CD14-positive monocyte (primary cell): ENCODE measurements around the gene KCNH5. TPM values are rescaled to one million over a fixed set of nuclear protein-coding genes. Genes with fewer than 3 reads are reported as not detected.

Experiments used
- DNase-seq, 3 donors: peaks; one replicate each; pipeline ENCODE4 v3.0.0-alpha.2; 2011 to 2022
- H2AFZ ChIP-seq: 2 replicates; pipeline ENCODE4 v1.6.0; 2012; ENCODE audit warnings: mild to moderate bottlenecking, low read depth, low read length, inconsistent platforms; ENCODE audit not compliant: insufficient read depth, poor library complexity, severe bottlenecking
- H3K27ac ChIP-seq, 2 donors: 1 replicate in 1 of 2; 2 replicates in 1 of 2; pipeline ENCODE4 v1.5.1; 2012 to 2013; ENCODE audit warnings: low read length in 2 of 2, control low read depth in 1 of 2, inconsistent platforms in 1 of 2, low read depth in 1 of 2, mild to moderate bottlenecking in 1 of 2
- H3K27me3 ChIP-seq, 2 donors: one replicate each; pipeline versions ENCODE4 v1.6.0 to v1.6.1; 2011 to 2013; ENCODE audit warnings: low read length in 2 of 2; ENCODE audit not compliant: control insufficient read depth in 2 of 2, insufficient read depth in 2 of 2
- H3K36me3 ChIP-seq, 2 donors: replicated peaks in 1 of 2; 1 replicate in 1 of 2; 2 replicates in 1 of 2; pipeline versions ENCODE4 v1.5.1 to v1.6.1; 2012 to 2013; ENCODE audit warnings: low read length in 2 of 2, control low read depth in 1 of 2, inconsistent platforms in 1 of 2, mild to moderate bottlenecking in 1 of 2; ENCODE audit not compliant: insufficient read depth in 2 of 2, control insufficient read depth in 1 of 2
- H3K4me1 ChIP-seq, 2 donors: 1 replicate in 1 of 2; 2 replicates in 1 of 2; pipeline versions ENCODE4 v1.5.1 to v1.6.1; 2012 to 2013; ENCODE audit warnings: low read length in 2 of 2, control low read depth in 1 of 2, inconsistent platforms in 1 of 2, mild to moderate bottlenecking in 1 of 2, moderate library complexity in 1 of 2; ENCODE audit not compliant: insufficient read depth in 2 of 2, control insufficient read depth in 1 of 2
- H3K4me2 ChIP-seq: replicated peaks from 2 replicates; pipeline ENCODE3; 2012; ENCODE audit warnings: low read length, moderate library complexity, mild to moderate bottlenecking; ENCODE audit not compliant: poor library complexity, severe bottlenecking; ENCODE audit errors: extremely low read depth
- H3K4me3 ChIP-seq, 3 experiments: fragments of 200-600 bp in 1 of 3; sonication (generic) in 1 of 3; replicated peaks in 1 of 3; 1 replicate in 2 of 3; 2 replicates in 1 of 3; pipeline ENCODE4 v1.5.1; 2011 to 2013; ENCODE audit warnings: low read length in 3 of 3, mild to moderate bottlenecking in 3 of 3, control low read depth in 2 of 3, low read depth in 2 of 3, inconsistent platforms in 1 of 3, moderate library complexity in 1 of 3
- H3K79me2 ChIP-seq: 2 replicates; pipeline ENCODE4 v1.6.0; 2012; ENCODE audit warnings: mild to moderate bottlenecking, control low read depth, inconsistent platforms, low read length, moderate library complexity; ENCODE audit not compliant: insufficient read depth
- H3K9ac ChIP-seq: 2 replicates; pipeline ENCODE4 v1.6.0; 2017; ENCODE audit warnings: low read length, mild to moderate bottlenecking; ENCODE audit not compliant: insufficient read depth, poor library complexity, severe bottlenecking
- H3K9me3 ChIP-seq, 2 donors: replicated peaks in 1 of 2; 1 replicate in 1 of 2; 2 replicates in 1 of 2; pipeline versions ENCODE4 v1.5.1 to v1.6.1; 2012 to 2013; ENCODE audit warnings: low read length in 2 of 2, control low read depth in 1 of 2; ENCODE audit not compliant: control insufficient read depth in 1 of 2, insufficient read depth in 1 of 2
- H4K20me1 ChIP-seq: 2 replicates; pipeline ENCODE4 v1.6.0; 2012; ENCODE audit warnings: mild to moderate bottlenecking, low read length, control low read depth, moderate library complexity; ENCODE audit not compliant: insufficient read depth
- H3K27ac Mint-ChIP-seq, 7 donors: one replicate each; pipeline ENCODE4 v1.8.0; 2020; ENCODE audit warnings: mild to moderate bottlenecking in 7 of 7, mixed read lengths in 7 of 7, moderate library complexity in 6 of 7, inconsistent platforms in 2 of 7
- H3K27me3 Mint-ChIP-seq, 3 donors: one replicate each; pipeline ENCODE4 v1.8.0; 2021 to 2022; ENCODE audit warnings: low read depth in 3 of 3, mild to moderate bottlenecking in 3 of 3, mixed read lengths in 3 of 3, moderate library complexity in 3 of 3, inconsistent platforms in 1 of 3
- H3K36me3 Mint-ChIP-seq, 2 donors: one replicate each; pipeline ENCODE4 v1.8.0; 2020; ENCODE audit warnings: mixed read lengths in 2 of 2, inconsistent platforms in 1 of 2, mild to moderate bottlenecking in 1 of 2
- H3K4me1 Mint-ChIP-seq: one replicate; pipeline ENCODE4 v1.8.0; 2020; ENCODE audit warnings: mild to moderate bottlenecking, mixed read lengths
- H3K4me3 Mint-ChIP-seq, 2 donors: one replicate each; pipeline ENCODE4 v1.8.0; 2020; ENCODE audit warnings: mild to moderate bottlenecking in 2 of 2, mixed read lengths in 2 of 2, moderate library complexity in 1 of 2
- H3K9me3 Mint-ChIP-seq, 7 donors: one replicate each; pipeline ENCODE4 v1.8.0; 2020 to 2022; ENCODE audit warnings: mixed read lengths in 7 of 7, mild to moderate bottlenecking in 6 of 7, moderate library complexity in 6 of 7, inconsistent platforms in 2 of 7
- CTCF ChIP-seq: fragments of 200-600 bp; IDR thresholded peaks from one replicate; pipeline ENCODE4 v1.8.0; 2022; ENCODE audit warnings: antibody characterized with exemption, mild to moderate bottlenecking
- WGBS: methylation state at CpG from one replicate; pipeline ENCODE4 v1.1.5; 2013; ENCODE audit warnings: missing lambda C conversion rate; ENCODE audit not compliant: insufficient coverage; 5-methylcytosine and 5-hydroxymethylcytosine counted together
- intact Hi-C, 2 donors: fragments of 100-400 bp; cut with micrococcal nuclease; formaldehyde crosslinking; loops; one replicate each; pipeline versions ENCODE4 v1.15.0 to v1.15.1; 2023
- polyA plus RNA-seq, 3 donors: library from polyadenylated mRNA; depleted of rRNA in 1 of 3; unstranded in 2 of 3; stranded (reverse) in 1 of 3; fragments of 300-500 nt in 2 of 3; fragments of >200 nt in 1 of 3; fragmentation: Illumina TruSeq in 2 of 3; gene quantifications; 1 replicate in 2 of 3; 2 replicates in 1 of 3; pipeline ENCODE4 v1.2.3, GENCODE V29; 2012 to 2021

KCNH5 gene
- polyA plus RNA-seq, 3 donors, result not detected

- Mint-ChIP-seq H3K36me3 (no peaks in the 10 kb centered on the region), H3K27me3 (peaks cover 0 to 1% (median 0%) of the 10 kb centered on the region in 3 donors), H3K9me3 (peaks cover 0 to 3% (median 0%) of the 10 kb centered on the region in 7 donors), H3K27ac (no peak overlapping the region), H3K4me3 (no peak overlapping the region), H3K4me1 (no peaks in the 10 kb centered on the region)
- H3K4me3 ChIP-seq, result no peak overlapping the region
- no peak for TF ChIP-seq CTCF
- H3K79me2 ChIP-seq, result no peaks in the 10 kb centered on the region
- H2AFZ ChIP-seq, result no peak overlapping the region
- no CpG with 5 or more reads among the region's 2 CpGs for WGBS
- H3K36me3 ChIP-seq, result no peaks in the 10 kb centered on the region
- H3K4me1 ChIP-seq, result no peaks in the 10 kb centered on the region
- H4K20me1 ChIP-seq, result no peaks in the 10 kb centered on the region
- no peak overlapping the region for H3K27ac ChIP-seq
- no peaks in the 10 kb centered on the region for H3K27me3 ChIP-seq
- no peak overlapping the region for H3K9ac ChIP-seq
- DNase-seq, result no peak
- no peaks in the 10 kb centered on the region for H3K9me3 ChIP-seq
- no peak overlapping the region for H3K4me2 ChIP-seq
- intact Hi-C loops, result no loop called here
Measured at GRCh38 chr14:62844546-62844945, 200.7 kb downstream of the KCNH5 start.

- Histone ChIP-seq H3K79me2 (no peaks in the 10 kb centered on the region), H3K4me2 (no peak overlapping the region), H3K4me1 (no peaks in the 10 kb centered on the region), H4K20me1 (no peaks in the 10 kb centered on the region), H3K9me3 (peaks cover 4 to 5% of the 10 kb centered on the region in 2 donors), H3K36me3 (no peaks in the 10 kb centered on the region), H3K4me3 (no peak overlapping the region), H3K27ac (no peak overlapping the region), H2AFZ (no peak overlapping the region), H3K9ac (no peak overlapping the region), H3K27me3 (no peaks in the 10 kb centered on the region)
- H3K27ac Mint-ChIP-seq, result no peak overlapping the region
- peaks cover under 1 to 17% (median 4%) of the 10 kb centered on the region in 7 donors for H3K9me3 Mint-ChIP-seq
- intact Hi-C loops, result no loop called here
- no CpG with 5 or more reads among the region's 2 CpGs for WGBS
- no peak for DNase-seq
- no peaks in the 10 kb centered on the region for H3K4me1 Mint-ChIP-seq
- H3K4me3 Mint-ChIP-seq, result no peak overlapping the region
- TF ChIP-seq CTCF, result no peak
- H3K36me3 Mint-ChIP-seq, result no peaks in the 10 kb centered on the region
- H3K27me3 Mint-ChIP-seq, result no peaks in the 10 kb centered on the region
Measured at GRCh38 chr14:62824086-62824485, 221.2 kb downstream of the KCNH5 start.
